ENCODE results near the gene STRADA.

GRCh38 chr17:63692195-63692816 is 49.3 kb downstream of the STRADA start:
- TF ChIP-seq ZBTB43 (CRISPR knock-in tag; IDR thresholded peaks at IDR 0.05) (no peak), EZH2 (IDR thresholded peaks at IDR 0.05; ENCODE audit: borderline replicate concordance, low read depth, low read length) (no peak), ATF7 (IDR thresholded peaks at IDR 0.05) (no peak), CHD2 (IDR thresholded peaks at IDR 0.05; ENCODE audit: low read depth, low read length) (no peak), RBBP5 (IDR thresholded peaks at IDR 0.05; ENCODE audit: borderline replicate concordance, insufficient read depth, low read length, poor library complexity, severe bottlenecking) (no peak), ATF3 (IDR thresholded peaks at IDR 0.05) (no peak), ATF3 (CRISPR knock-in tag; conservative IDR thresholded peaks at IDR 0.05) (no peak), CHCHD3 (CRISPR knock-in tag; IDR thresholded peaks at IDR 0.05) (no peak)
- TF ChIP-seq, protein P1, sequence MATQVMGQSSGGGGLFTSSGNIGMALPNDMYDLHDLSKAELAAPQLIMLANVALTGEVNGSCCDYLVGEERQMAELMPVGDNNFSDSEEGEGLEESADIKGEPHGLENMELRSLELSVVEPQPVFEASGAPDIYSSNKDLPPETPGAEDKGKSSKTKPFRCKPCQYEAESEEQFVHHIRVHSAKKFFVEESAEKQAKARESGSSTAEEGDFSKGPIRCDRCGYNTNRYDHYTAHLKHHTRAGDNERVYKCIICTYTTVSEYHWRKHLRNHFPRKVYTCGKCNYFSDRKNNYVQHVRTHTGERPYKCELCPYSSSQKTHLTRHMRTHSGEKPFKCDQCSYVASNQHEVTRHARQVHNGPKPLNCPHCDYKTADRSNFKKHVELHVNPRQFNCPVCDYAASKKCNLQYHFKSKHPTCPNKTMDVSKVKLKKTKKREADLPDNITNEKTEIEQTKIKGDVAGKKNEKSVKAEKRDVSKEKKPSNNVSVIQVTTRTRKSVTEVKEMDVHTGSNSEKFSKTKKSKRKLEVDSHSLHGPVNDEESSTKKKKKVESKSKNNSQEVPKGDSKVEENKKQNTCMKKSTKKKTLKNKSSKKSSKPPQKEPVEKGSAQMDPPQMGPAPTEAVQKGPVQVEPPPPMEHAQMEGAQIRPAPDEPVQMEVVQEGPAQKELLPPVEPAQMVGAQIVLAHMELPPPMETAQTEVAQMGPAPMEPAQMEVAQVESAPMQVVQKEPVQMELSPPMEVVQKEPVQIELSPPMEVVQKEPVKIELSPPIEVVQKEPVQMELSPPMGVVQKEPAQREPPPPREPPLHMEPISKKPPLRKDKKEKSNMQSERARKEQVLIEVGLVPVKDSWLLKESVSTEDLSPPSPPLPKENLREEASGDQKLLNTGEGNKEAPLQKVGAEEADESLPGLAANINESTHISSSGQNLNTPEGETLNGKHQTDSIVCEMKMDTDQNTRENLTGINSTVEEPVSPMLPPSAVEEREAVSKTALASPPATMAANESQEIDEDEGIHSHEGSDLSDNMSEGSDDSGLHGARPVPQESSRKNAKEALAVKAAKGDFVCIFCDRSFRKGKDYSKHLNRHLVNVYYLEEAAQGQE (IDR thresholded peaks at IDR 0.05; ENCODE audit: borderline replicate concordance) = no peak
- TF ChIP-seq, protein P1 (CRISPR knock-in tag; IDR thresholded peaks at IDR 0.05; ENCODE audit: low read depth) = no peak
- TF ChIP-seq, protein P2, sequence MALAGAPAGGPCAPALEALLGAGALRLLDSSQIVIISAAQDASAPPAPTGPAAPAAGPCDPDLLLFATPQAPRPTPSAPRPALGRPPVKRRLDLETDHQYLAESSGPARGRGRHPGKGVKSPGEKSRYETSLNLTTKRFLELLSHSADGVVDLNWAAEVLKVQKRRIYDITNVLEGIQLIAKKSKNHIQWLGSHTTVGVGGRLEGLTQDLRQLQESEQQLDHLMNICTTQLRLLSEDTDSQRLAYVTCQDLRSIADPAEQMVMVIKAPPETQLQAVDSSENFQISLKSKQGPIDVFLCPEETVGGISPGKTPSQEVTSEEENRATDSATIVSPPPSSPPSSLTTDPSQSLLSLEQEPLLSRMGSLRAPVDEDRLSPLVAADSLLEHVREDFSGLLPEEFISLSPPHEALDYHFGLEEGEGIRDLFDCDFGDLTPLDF (CRISPR knock-in tag; IDR thresholded peaks at IDR 0.05) = no peak

Data from K562 (cell line).